Activated T-helper 1 cell treated with Interleukin-2 at 50 U/mL for 16 hours (primary cell): ENCODE data around the gene MRPS23.

Experiments used
- DNase-seq: peaks from one replicate; pipeline ENCODE4 v3.0.0-alpha.2; 2020; ENCODE audit warnings: low read depth

Gene MRPS23

GRCh38 chr17:57849874-57850754, at the start of gene MRPS23:
MRPS23 (minus strand) TSS chr17:57850044; CDS start chr17:57850010, 34 bp downstream.
- DNase-seq = peak; percentile 95

DNA sequence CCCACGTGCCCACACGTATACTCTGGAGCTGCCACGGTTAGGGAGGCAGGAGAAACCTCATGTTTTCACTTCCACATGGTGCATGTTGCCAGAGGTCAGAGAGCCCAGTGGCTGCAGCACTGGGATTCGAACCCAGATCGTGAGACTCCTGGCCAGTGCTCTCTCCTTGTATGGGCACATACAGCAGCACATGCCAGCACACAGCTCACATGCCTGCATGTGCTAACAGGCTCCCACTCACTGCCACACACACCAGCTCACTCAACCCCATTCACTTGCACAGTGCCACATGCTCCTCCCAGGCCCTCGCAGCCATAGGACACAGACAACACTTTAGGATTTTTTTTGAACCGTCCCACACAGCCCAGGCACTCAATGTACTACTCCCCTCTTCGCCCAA, 49.5 kb upstream of the MRPS23 start:
- no peak for DNase-seq

DNA sequence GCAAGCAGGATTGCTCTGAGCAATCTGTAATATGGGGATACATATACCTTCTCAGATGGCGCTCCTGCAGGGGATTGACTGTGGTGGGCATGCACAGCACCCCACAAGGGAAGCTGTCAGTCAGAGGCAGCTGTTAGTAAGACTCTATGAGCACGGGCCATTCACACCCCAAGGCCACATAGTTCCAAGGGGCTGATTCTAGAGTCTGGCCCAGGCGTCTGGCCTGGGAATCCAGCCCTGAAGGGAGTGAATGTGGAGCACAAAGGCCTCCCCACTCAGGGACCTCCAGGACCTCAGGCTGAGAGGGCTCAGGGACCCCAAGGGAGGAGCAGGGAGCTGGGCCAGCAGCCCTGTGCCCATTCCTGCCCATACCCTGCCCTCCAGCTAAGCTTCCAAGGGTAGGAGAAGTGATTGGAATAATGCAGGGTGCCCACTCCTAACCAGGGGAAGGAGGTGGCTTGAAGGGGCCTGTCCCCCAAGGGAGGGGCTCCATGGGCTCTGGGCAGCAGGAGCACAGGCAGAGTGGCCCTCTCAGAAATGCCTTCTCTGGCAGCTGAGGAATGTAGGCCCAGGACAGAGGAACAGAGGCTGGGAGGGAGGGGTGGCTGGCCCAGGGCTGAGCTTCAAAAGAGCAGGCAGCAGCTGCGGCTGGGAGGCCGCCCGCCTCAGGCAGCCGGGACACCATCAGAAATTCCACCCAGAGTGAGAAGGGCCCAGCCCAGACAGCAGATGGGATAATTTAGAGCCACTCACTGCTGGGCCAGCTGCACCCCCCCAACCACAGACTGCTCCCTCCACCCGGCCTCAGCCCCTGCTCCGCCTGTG, 48.9 kb upstream of the MRPS23 start:
- DNase-seq = no peak

- DNase-seq = no peak
Observed at GRCh38 chr17:57895382-57896060, 45.7 kb upstream of the MRPS23 start.

DNA sequence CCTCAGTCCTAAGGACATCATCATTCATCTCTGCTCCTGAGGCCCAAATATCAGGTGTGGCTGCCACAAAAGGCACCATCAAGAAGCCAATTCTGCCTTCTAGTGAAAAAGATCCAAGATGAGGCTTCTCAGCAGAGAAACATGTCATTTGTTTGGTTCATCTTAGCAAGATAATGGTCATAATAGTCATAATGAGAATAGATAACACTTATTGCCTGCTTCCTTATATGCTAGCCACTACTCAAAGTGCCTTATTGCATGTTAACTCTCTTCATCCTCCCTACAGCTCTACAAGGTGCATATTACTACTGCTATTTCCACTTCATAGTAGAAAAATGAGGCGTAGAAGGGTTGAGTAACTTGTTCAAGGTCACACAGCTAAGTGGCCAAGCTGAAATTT, 45.0 kb upstream of the MRPS23 start:
- DNase-seq = no peak

DNA sequence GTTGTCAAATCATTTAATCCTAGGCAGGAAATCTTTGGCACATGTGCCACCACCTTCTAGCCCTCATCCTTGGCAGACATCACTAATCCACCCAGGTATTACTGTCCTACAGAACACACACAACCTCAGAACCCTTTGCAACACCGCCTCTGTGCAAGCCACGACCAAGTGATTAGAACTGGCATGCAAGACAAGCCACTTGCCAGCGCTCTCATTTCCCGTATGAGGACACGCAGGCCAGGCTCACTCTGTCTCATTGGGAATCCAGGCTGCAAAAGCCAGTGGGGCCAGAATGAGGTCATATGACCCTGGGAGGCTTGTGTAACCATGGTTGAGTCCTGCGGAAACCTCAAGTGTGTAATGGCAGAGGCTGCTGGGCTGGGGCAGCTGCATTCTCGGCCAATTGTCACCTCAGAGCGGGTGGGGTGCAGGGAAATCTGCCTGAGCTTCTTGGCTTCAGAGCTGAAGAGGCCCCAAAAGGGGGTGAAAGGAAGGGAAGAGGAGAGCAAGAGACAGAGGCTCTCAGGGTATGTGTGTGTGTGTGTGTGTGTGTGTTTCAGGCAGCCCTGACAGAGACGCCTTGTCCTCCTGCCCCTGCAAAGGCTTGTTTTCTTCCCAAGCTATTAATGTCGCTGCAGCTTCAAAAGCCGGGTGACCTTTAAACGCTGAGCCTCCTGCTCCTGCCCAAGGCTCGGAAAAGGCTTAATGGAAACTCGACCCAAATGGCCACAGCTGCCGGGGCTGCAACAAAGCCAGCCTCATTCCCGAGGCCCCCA, 43.2 kb upstream of the MRPS23 start:
- DNase-seq = no peak

- peak; percentile 60 for DNase-seq
Observed at GRCh38 chr17:57892146-57892819, 42.4 kb upstream of the MRPS23 start.

DNA sequence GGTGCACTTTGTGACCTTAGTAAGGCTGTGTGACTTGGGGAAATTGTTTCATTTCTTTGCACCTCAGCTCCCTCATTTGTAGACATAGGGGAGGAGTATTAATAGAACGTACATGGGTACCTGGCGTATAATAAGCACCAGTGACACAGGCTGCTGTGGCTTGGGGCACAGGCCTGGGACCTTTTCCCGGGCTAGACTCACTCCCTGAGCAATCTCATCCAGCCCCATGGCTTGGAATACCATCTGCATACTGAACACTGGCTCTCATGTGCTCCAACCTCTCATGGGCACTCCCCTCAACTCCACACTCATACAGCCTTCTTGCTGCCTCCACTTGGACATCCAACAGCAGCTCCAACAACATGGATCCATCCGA, 41.0 kb upstream of the MRPS23 start:
- DNase-seq = no peak

DNA sequence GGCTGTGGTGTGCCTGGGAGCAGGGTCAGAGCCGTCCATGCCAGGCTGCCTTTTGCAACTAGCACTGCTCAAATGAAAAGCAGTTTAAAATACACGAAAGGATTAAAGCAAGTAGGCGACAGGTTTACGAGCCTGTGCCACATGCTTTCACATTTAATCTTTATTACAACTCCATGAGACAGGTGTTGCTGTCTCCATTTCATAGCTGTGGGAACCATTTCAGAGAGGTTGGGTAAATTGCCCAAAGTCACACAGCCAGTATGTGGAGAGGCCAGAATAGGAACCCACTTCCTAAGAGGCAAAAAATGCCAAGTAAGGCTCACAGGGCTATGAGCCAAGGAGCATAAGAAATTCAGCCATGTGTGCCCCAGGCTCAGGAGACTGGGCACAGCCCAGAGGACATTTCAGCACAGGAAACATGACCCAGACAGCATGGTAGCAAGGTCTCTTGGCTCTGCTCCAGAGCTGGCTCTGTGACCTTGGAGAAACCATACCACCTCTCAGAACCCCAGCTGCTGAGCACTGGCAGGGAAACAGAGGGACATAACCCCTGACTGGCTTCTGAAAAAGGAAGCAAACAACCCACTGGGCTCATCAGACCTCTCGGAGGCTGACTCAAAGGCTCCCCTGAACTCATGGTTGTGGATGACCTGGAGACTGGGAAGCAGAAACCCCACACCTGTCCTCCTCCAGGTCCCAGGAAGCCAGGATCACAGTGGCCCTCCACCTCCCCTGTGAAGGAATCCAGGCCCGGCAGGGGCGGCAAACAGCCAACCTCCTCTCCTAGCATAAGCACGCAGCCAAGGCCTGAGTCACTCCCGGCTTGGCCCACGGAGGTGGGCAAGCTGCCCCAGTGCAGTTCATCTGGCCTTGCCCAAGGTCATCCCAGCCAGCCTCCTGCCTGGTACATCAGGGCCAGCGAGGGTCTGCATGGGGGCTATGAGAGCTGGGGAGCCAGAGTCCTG, 40.3 kb upstream of the MRPS23 start:
- no peak for DNase-seq

DNA sequence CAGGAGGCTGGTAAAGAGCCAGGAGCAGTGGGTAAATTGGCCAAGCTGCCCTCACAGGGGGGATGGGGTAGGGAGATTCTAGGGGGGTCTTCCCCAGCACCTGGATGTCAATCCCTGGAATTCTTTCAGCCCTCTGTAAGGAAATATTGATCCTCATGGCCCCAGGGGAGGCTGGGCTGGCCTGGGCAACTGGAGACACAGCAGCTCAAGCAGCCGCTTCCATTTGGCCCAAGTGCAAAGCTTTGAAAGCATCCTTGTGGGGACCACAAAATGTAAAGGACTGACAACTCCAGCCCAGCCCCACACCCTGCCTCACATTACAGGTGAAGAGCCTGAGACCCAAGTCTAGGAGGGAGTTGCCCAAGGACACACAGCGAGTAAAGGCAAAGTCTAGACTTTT, 39.4 kb upstream of the MRPS23 start:
- DNase-seq = no peak

DNA sequence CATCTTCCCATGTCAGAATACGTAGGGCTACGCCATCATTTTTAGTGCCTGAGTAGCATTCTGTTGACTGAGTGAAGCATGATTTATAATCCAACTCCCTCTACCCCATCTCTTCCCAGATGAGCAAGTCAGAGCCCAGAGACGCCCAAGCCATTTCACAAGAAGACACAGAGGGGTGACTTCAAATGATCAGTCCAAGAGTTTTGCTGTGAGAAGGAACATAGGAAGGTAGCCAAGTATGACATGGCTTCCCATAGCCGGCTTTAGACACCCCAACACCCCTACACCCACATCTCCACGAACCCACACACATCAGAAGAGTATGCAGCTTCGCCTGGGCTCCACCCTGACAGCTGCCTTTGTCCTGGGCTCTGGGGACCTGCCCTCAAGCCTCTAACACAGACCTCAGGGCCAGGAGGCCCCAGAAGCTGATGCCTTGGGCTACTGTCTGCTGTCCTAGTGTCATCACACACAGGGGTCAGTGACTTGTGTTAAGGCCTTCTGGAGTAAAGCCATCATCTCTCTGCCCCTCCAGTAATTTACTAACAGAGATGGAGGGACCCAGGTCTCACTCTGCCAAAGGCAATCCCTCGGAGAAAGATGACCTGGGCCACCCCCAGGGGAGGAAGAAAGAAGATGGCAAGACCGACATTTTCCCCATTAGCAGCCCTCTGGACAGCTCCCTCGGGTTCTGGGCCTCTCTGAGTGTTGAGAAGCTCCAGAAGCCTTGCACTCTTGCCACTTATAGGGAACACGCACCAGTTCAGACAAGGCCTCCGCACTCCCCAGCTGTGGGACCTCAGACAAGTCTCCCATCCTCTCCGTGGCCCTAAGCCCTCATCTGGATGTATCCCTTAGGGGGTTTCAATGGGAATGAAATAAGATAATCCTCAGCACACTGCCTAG, 38.7 kb upstream of the MRPS23 start:
- DNase-seq = no peak

DNA sequence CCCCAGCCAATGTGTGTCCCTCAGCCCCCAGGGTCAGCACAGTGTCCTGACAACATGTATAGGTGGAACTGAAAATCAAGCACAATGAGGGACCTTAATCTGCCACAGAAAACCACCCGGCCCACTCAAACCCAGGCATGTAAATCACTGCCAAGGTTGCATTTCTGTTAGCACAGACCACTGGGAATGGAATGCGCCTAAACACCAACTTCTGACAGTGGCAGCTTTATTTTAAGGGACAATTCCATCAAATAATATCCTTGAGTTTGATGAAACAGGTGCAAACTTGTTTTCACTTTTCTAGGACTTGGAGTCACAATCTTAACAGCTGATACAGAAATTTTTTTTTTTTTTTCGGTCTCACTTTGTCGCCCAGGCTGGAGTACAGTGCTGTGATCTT, 37.3 kb upstream of the MRPS23 start:
- DNase-seq = no peak

DNA sequence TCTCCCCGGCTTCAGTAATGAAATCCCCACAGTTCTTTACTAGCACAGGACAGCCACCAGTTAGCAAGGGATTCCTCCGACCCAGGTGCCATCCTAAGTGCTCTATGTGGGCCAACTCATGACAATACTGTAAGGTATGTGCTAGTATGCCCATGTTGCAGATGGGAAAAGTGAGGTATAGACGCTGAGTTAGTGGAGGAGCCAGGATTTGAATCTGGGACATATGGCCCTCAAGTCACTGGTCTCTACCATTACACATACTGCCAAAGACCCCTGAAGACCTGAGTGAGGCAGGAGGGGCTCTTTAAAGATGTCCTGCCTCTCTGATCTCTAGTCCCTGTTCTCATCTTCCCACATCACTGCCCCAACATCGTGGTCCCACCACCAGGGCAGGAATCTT, 36.2 kb upstream of the MRPS23 start:
- no peak for DNase-seq

DNA sequence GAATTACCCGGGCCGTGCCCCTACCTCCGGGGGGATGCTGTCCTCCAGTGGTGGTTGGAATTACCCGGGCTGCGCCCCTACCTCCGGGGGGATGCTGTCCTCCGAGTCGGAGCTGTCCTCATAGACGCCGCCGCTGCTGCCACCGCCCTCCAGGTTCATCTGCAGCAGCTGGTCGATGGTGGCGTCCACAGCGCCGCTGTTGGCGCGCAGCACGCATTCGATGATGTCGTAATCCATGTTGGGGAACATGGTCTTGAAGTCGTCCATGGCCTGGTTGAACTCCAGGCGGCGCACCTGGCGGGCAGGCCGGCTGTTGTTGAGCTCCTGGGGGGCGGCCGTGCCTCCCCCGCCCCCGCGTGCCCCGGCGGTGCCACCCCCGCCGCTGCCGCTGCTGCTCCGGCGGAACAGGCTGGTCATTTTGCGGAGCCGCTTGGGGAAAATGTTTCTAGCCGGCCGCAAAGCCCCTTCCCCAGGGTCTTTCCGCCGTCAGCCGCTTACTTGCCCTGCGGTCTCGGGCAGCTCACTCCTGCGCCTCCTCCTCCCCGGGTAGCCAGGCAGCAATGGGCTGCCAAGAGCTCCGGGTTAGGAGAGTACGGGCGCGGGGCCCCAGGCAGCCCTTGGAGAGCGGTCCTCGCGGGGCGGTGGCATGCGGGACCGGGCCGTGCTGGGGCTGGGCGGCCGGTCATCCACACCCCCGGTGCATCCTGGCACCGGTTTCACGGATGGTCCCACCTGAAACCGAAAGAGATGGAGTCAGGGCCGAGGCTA, 35.5 kb upstream of the MRPS23 start:
- no peak for DNase-seq

GRCh38 chr17:57881783-57882351, 32.0 kb upstream of the MRPS23 start:
- no peak for DNase-seq

GRCh38 chr17:57881143-57881542, 31.3 kb upstream of the MRPS23 start:
- DNase-seq = no peak

DNA sequence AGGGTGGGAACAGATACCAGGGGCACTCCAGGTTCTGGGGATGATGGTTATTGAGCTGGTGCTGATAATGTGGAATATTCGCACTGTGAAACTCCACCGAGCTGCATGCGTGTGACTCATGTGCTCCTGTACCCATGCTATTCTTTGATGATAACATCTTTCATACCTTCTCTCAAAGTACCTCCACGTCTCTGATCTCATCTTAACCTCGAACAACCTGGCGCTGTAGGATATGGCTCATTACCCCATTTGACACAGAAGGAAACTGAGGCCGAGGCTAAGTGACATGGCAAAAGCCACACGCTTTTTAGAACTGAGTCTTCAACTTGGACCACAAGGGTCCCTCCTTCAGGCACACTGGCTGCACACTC, 30.2 kb upstream of the MRPS23 start:
- DNase-seq = no peak
